ENCODE data around the gene EID2. TPM values are rescaled to one million over a fixed set of nuclear protein-coding genes. Genes with fewer than 3 reads are reported as not detected.

The EID2 gene
- polyA plus RNA-seq, 2 donors = 11.6 to 16.7 TPM

GRCh38 chr19:39498798-39499642, 40.9 kb downstream of the EID2 start, which contains the start of gene DLL3:
TSS of gene DLL3 (plus strand) at chr19:39498947. CDS start at chr19:39498975, 28 bp downstream.
- no peak within 1 kb of the TSS for H3K4me3 ChIP-seq (ENCODE audit: low read depth in 1 of 2, low read length in 2 of 2)
- WGBS, 2 donors = 1 to 2% methylated on average over 40 to 60 of the region's 60 CpGs
- H3K27me3 ChIP-seq (ENCODE audit: control insufficient read depth in 1 of 2, insufficient read depth in 2 of 2, low read length in 2 of 2) = peaks cover 0 to 6% of the 10 kb centered on the region in 2 donors
- peaks cover 3 to 4% of the 10 kb centered on the region in 2 donors for H3K4me1 ChIP-seq (ENCODE audit: control insufficient read depth in 2 of 2, insufficient read depth in 2 of 2, low read length in 1 of 2)
- no peaks in the 10 kb centered on the region for H3K36me3 ChIP-seq (ENCODE audit: control insufficient read depth in 2 of 2, insufficient read depth in 2 of 2, low read length in 1 of 2)
- H3K9me3 ChIP-seq (ENCODE audit: control insufficient read depth in 2 of 2, insufficient read depth in 1 of 2, low read depth in 1 of 2, low read length in 1 of 2) = peaks cover 0 to 2% of the 10 kb centered on the region in 2 donors
- no peak within 1 kb of the TSS for H3K27ac ChIP-seq (ENCODE audit: low read depth in 2 of 2, low read length in 1 of 2)

GRCh38 chr19:39497996-39498797, 41.8 kb downstream of the EID2 start:
- Histone ChIP-seq H3K9me3 (ENCODE audit: control insufficient read depth in 2 of 2, insufficient read depth in 1 of 2, low read depth in 1 of 2, low read length in 1 of 2) (peaks cover 0 to 2% of the 10 kb centered on the region in 2 donors), H3K27me3 (ENCODE audit: control insufficient read depth in 1 of 2, insufficient read depth in 2 of 2, low read length in 2 of 2) (peaks cover 0 to 6% of the 10 kb centered on the region in 2 donors), H3K4me3 (ENCODE audit: low read depth in 1 of 2, low read length in 2 of 2) (no peak overlapping the region), H3K36me3 (ENCODE audit: control insufficient read depth in 2 of 2, insufficient read depth in 2 of 2, low read length in 1 of 2) (no peaks in the 10 kb centered on the region), H3K4me1 (ENCODE audit: control insufficient read depth in 2 of 2, insufficient read depth in 2 of 2, low read length in 1 of 2) (peaks cover 3 to 4% of the 10 kb centered on the region in 2 donors), H3K27ac (ENCODE audit: low read depth in 2 of 2, low read length in 1 of 2) (no peak overlapping the region)
- 2% methylated on average over 40 of the region's 40 CpGs for WGBS, 2 donors

- no peaks in the 10 kb centered on the region for H3K36me3 ChIP-seq (ENCODE audit: control insufficient read depth in 2 of 2, insufficient read depth in 2 of 2, low read length in 1 of 2)
- no peaks in the 10 kb centered on the region for H3K9me3 ChIP-seq (ENCODE audit: control insufficient read depth in 2 of 2, insufficient read depth in 1 of 2, low read depth in 1 of 2, low read length in 1 of 2)
- H3K27me3 ChIP-seq (ENCODE audit: control insufficient read depth in 1 of 2, insufficient read depth in 2 of 2, low read length in 2 of 2) = peaks cover 0 to 6% of the 10 kb centered on the region in 2 donors
- no peak overlapping the region for H3K4me3 ChIP-seq (ENCODE audit: low read depth in 1 of 2, low read length in 2 of 2)
- H3K4me1 ChIP-seq (ENCODE audit: control insufficient read depth in 2 of 2, insufficient read depth in 2 of 2, low read length in 1 of 2) = peaks cover 2 to 3% of the 10 kb centered on the region in 2 donors
- 1% methylated on average over 7 of the region's 7 CpGs for WGBS, 2 donors
- H3K27ac ChIP-seq (ENCODE audit: low read depth in 2 of 2, low read length in 1 of 2) = no peak overlapping the region
Measured at GRCh38 chr19:39497701-39497995, 42.3 kb downstream of the EID2 start.

GRCh38 chr19:39496063-39496462, 43.9 kb downstream of the EID2 start:
- peaks cover 2 to 3% of the 10 kb centered on the region in 2 donors for H3K4me1 ChIP-seq (ENCODE audit: control insufficient read depth in 2 of 2, insufficient read depth in 2 of 2, low read length in 1 of 2)
- H3K4me3 ChIP-seq (ENCODE audit: low read depth in 1 of 2, low read length in 2 of 2) = no peak overlapping the region
- peaks cover 0 to 6% of the 10 kb centered on the region in 2 donors for H3K27me3 ChIP-seq (ENCODE audit: control insufficient read depth in 1 of 2, insufficient read depth in 2 of 2, low read length in 2 of 2)
- H3K27ac ChIP-seq (ENCODE audit: low read depth in 2 of 2, low read length in 1 of 2) = no peak overlapping the region
- 81 to 86% methylated on average over 5 of the region's 5 CpGs for WGBS, 2 donors
- H3K9me3 ChIP-seq (ENCODE audit: control insufficient read depth in 2 of 2, insufficient read depth in 1 of 2, low read depth in 1 of 2, low read length in 1 of 2) = no peaks in the 10 kb centered on the region
- H3K36me3 ChIP-seq (ENCODE audit: control insufficient read depth in 2 of 2, insufficient read depth in 2 of 2, low read length in 1 of 2) = no peaks in the 10 kb centered on the region

GRCh38 chr19:39494661-39495060, 45.3 kb downstream of the EID2 start:
- Histone ChIP-seq H3K9me3 (ENCODE audit: control insufficient read depth in 2 of 2, insufficient read depth in 1 of 2, low read depth in 1 of 2, low read length in 1 of 2) (no peaks in the 10 kb centered on the region), H3K27me3 (ENCODE audit: control insufficient read depth in 1 of 2, insufficient read depth in 2 of 2, low read length in 2 of 2) (peaks cover 0 to 6% of the 10 kb centered on the region in 2 donors), H3K36me3 (ENCODE audit: control insufficient read depth in 2 of 2, insufficient read depth in 2 of 2, low read length in 1 of 2) (peaks cover 0 to 4% of the 10 kb centered on the region in 2 donors), H3K4me3 (ENCODE audit: low read depth in 1 of 2, low read length in 2 of 2) (no peak overlapping the region), H3K27ac (ENCODE audit: low read depth in 2 of 2, low read length in 1 of 2) (no peak overlapping the region), H3K4me1 (ENCODE audit: control insufficient read depth in 2 of 2, insufficient read depth in 2 of 2, low read length in 1 of 2) (peaks cover 2 to 3% of the 10 kb centered on the region in 2 donors)
- WGBS, 2 donors = 80 to 82% methylated on average over 5 of the region's 5 CpGs

GRCh38 chr19:39492788-39493187, 47.2 kb downstream of the EID2 start:
- H3K27me3 ChIP-seq (ENCODE audit: control insufficient read depth in 1 of 2, insufficient read depth in 2 of 2, low read length in 2 of 2) = no peaks in the 10 kb centered on the region
- 87 to 90% methylated on average over 2 to 3 of the region's 3 CpGs for WGBS, 2 donors
- no peak overlapping the region for H3K4me3 ChIP-seq (ENCODE audit: low read depth in 1 of 2, low read length in 2 of 2)
- peaks cover 11 to 23% of the 10 kb centered on the region in 2 donors for H3K36me3 ChIP-seq (ENCODE audit: control insufficient read depth in 2 of 2, insufficient read depth in 2 of 2, low read length in 1 of 2)
- H3K4me1 ChIP-seq (ENCODE audit: control insufficient read depth in 2 of 2, insufficient read depth in 2 of 2, low read length in 1 of 2) = peaks cover 0 to 2% of the 10 kb centered on the region in 2 donors
- H3K27ac ChIP-seq (ENCODE audit: low read depth in 2 of 2, low read length in 1 of 2) = no peak overlapping the region
- no peaks in the 10 kb centered on the region for H3K9me3 ChIP-seq (ENCODE audit: control insufficient read depth in 2 of 2, insufficient read depth in 1 of 2, low read depth in 1 of 2, low read length in 1 of 2)

GRCh38 chr19:39492225-39492624, 47.7 kb downstream of the EID2 start:
- WGBS, 2 donors = 92 to 93% methylated on average over 6 of the region's 6 CpGs
- H3K27me3 ChIP-seq (ENCODE audit: control insufficient read depth in 1 of 2, insufficient read depth in 2 of 2, low read length in 2 of 2) = no peaks in the 10 kb centered on the region

GRCh38 chr19:39489756-39490155, 50.2 kb downstream of the EID2 start:
- 78 to 83% methylated on average over 9 to 10 of the region's 10 CpGs for WGBS, 2 donors
- no peaks in the 10 kb centered on the region for H3K4me1 ChIP-seq (ENCODE audit: control insufficient read depth in 2 of 2, insufficient read depth in 2 of 2, low read length in 1 of 2)
- H3K36me3 ChIP-seq (ENCODE audit: control insufficient read depth in 2 of 2, insufficient read depth in 2 of 2, low read length in 1 of 2) = peaks cover 11 to 40% of the 10 kb centered on the region in 2 donors
- no peaks in the 10 kb centered on the region for H3K27me3 ChIP-seq (ENCODE audit: control insufficient read depth in 1 of 2, insufficient read depth in 2 of 2, low read length in 2 of 2)
- no peaks in the 10 kb centered on the region for H3K9me3 ChIP-seq (ENCODE audit: control insufficient read depth in 2 of 2, insufficient read depth in 1 of 2, low read depth in 1 of 2, low read length in 1 of 2)
- H3K4me3 ChIP-seq (ENCODE audit: low read depth in 1 of 2, low read length in 2 of 2) = no peak overlapping the region
- no peak overlapping the region for H3K27ac ChIP-seq (ENCODE audit: low read depth in 2 of 2, low read length in 1 of 2)

More at GRCh38 chr19:39492225-39492624, 47.7 kb downstream of the EID2 start:
- H3K9me3 ChIP-seq (ENCODE audit: control insufficient read depth in 2 of 2, insufficient read depth in 1 of 2, low read depth in 1 of 2, low read length in 1 of 2) = no peaks in the 10 kb centered on the region
- no peaks in the 10 kb centered on the region for H3K4me1 ChIP-seq (ENCODE audit: control insufficient read depth in 2 of 2, insufficient read depth in 2 of 2, low read length in 1 of 2)
- no peak overlapping the region for H3K4me3 ChIP-seq (ENCODE audit: low read depth in 1 of 2, low read length in 2 of 2)
- no peak overlapping the region for H3K27ac ChIP-seq (ENCODE audit: low read depth in 2 of 2, low read length in 1 of 2)
- peaks cover 11 to 24% of the 10 kb centered on the region in 2 donors for H3K36me3 ChIP-seq (ENCODE audit: control insufficient read depth in 2 of 2, insufficient read depth in 2 of 2, low read length in 1 of 2)

Data from esophagus (tissue), 2 donors.